GM19397 (cell line): ENCODE results near the gene STMN3.

Experiments
- ATAC-seq: cut with Tn5 transposase; IDR thresholded peaks from one replicate; pipeline ENCODE4 v1.9.1; 2021; ENCODE audit warnings: mild to moderate bottlenecking, moderate library complexity; ENCODE audit not compliant: unreplicated experiment

STMN3 gene

GRCh38 chr20:63692436-63693082 is 39.3 kb upstream of the STMN3 start:
- no peak for ATAC-seq

GRCh38 chr20:63691711-63692435 is 38.6 kb upstream of the STMN3 start:
- no peak for ATAC-seq

GRCh38 chr20:63690898-63691710 is 37.9 kb upstream of the STMN3 start:
- ATAC-seq = no peak

GRCh38 chr20:63690003-63690897 is 37.0 kb upstream of the STMN3 start:
- no peak for ATAC-seq

GRCh38 chr20:63689046-63690002 is 36.1 kb upstream of the STMN3 start:
- ATAC-seq = no peak

GRCh38 chr20:63688228-63689045 is 35.2 kb upstream of the STMN3 start:
- no peak for ATAC-seq

- ATAC-seq = no peak
Observed at GRCh38 chr20:63687419-63688178, 34.4 kb upstream of the STMN3 start.

GRCh38 chr20:63686492-63687321 is 33.5 kb upstream of the STMN3 start:
- no peak for ATAC-seq

GRCh38 chr20:63686094-63686491 is 32.9 kb upstream of the STMN3 start:
- no peak for ATAC-seq

GRCh38 chr20:63685269-63686026 is 32.2 kb upstream of the STMN3 start:
- no peak for ATAC-seq

- no peak for ATAC-seq
Observed at GRCh38 chr20:63682384-63683139, 29.3 kb upstream of the STMN3 start.

- no peak for ATAC-seq
Observed at GRCh38 chr20:63681609-63682142, 28.5 kb upstream of the STMN3 start.

- no peak for ATAC-seq
Observed at GRCh38 chr20:63680857-63681608, 27.8 kb upstream of the STMN3 start.

- no peak for ATAC-seq
Observed at GRCh38 chr20:63680427-63680826, 27.2 kb upstream of the STMN3 start.

GRCh38 chr20:63679799-63680305 is 26.6 kb upstream of the STMN3 start:
- ATAC-seq = no peak
